NOMO-1 (cell line): ENCODE results near the gene INPP5F.

Experiments used
- DNase-seq, 2 experiments: peaks; one replicate each; lab custom pipeline; 2025; ENCODE audit not compliant: unreplicated experiment in 2 of 2; lab: John Stamatoyannopoulos, UW

The INPP5F gene

DNA sequence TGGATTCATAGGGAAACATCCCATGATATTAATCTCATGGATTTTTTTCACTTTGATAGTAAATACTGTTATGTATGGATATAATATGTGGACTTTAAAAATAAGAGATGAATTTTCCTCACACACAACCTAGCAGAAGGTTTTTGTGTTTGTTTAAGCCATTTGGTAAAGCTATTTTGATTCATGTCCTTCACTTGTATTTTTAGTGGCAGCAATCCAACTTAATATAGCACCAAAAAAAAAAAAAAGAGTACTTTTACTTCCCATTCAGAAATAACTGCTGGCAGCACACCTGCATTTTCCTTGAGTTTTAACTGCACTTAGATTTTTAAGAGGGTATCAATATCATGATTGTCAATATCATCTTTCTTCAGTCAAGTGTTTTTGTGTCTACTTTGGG lies 86.8 kb downstream of the INPP5F start:
- DNase-seq, result no peak

- DNase-seq, result no peak
Observed at GRCh38 chr10:119815671-119816070, 89.8 kb downstream of the INPP5F start.

GRCh38 chr10:119817991-119818888 lies 92.4 kb downstream of the INPP5F start:
- no peak for DNase-seq

GRCh38 chr10:119818889-119819270 lies 93.0 kb downstream of the INPP5F start:
- no peak for DNase-seq

GRCh38 chr10:119821182-119821581 lies 95.3 kb downstream of the INPP5F start:
- DNase-seq, result peak; percentile 31 to 36

GRCh38 chr10:119824299-119824698 lies 98.4 kb downstream of the INPP5F start:
- no peak for DNase-seq

DNA sequence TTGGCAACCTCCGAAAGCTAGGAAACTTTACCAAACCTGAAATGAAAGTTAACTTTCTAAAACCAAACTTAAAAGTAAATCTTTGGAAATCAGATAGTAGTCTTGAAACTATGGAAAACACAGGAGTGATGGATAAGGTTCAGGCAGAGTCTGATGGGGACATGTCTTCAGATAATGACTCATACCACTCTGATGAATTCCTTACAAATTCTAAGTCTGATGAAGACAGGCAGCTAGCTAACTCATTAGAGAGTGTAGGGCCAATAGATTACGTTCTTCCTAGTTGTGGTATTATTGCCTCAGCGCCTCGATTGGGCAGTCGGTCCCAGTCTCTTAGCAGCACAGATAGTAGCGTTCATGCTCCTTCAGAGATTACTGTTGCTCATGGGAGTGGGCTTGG lies 100.9 kb downstream of the INPP5F start:
- DNase-seq, result no peak

DNA sequence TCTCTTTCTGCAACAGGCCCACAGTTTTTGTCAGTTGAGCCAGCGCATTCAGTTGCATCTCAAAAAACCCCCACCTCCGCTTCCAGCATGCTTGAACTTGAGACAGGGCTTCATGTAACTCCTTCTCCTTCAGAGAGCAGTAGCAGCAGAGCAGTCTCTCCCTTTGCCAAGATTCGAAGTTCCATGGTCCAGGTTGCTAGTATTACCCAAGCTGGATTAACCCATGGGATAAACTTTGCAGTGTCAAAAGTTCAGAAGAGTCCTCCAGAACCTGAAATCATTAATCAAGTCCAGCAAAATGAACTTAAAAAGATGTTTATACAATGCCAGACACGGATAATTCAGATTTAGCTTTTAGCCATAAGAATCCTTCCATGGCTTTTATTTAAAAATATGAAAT lies 101.6 kb downstream of the INPP5F start:
- no peak for DNase-seq

DNA sequence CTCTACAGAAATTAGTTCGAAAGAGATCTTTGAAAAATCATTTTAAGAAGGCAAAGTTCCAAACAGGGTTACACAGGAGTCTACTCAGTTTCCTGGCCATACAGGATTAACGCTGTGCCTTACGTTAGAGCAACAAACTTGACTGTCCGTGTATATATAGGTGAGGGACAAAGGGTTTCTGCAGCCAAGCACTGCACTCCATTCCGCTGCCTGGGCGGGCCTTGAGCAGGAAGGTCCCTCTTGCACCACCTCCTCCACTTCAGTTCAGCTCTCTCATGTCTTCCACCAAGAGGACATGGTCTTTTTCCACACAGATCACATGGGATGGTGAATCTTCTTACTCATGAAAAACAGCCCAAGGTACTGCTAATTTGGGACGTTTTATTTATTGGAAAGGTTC lies 103.6 kb downstream of the INPP5F start:
- DNase-seq, result no peak

- DNase-seq, result no peak
Observed at GRCh38 chr10:119830851-119831250, 105.0 kb downstream of the INPP5F start.

DNA sequence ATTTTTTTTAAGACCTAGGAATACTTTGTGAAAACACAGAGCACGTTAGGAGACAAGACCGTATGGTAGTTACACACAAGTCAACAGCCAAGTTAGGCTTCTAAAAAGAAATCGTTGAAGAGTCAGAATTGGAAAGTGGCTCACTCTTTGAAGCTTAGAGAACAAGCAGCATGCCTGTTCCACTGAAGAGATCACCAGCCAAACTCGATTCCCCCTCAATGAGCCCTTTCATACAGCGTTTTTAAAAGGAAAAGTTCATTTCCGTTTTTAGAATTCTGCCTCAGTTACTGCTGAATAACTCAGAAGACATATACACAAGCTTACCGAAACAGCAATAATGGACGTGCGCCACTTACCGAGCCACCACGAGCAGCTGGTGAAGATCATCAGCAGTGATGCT lies 105.8 kb downstream of the INPP5F start:
- DNase-seq, result no peak

GRCh38 chr10:119832951-119833350 lies 107.1 kb downstream of the INPP5F start:
- DNase-seq, result no peak

DNA sequence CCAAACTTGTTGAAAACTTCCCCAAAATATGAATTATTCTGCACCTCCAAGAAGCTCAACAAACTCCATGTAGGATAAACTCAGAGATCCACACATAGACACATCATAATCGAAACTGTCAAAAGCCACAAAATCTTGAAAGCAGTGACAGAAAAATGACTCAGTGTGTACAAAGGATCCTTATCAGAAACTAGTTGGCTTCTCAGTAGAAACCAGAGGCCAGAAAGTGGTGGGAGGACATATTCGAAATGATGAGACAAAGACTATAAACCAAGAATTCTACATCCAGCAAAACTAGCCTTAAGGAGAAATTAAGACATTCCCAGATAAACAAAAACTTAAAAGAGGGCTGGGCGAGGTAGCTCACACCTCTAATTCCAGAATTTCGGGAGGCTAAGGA lies 108.3 kb downstream of the INPP5F start:
- no peak for DNase-seq

DNA sequence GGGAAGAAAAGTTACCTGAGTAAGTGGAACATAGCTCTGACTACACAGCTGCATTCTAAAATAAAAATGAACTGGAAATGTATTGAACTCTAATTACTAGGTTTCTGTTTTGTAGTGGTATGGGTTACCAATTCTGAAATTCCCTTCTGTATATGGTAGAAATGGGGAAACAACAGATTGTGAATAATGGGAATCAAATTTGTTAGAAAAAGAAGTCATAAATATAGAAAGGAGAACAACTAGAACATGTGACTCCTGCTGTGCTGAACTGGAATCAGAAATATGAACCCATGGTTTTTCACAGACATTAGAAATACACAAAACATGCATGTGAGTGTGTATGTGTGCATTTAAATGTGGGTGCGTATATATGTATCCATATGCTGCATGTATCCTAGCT lies 119.8 kb downstream of the INPP5F start:
- no peak for DNase-seq

DNA sequence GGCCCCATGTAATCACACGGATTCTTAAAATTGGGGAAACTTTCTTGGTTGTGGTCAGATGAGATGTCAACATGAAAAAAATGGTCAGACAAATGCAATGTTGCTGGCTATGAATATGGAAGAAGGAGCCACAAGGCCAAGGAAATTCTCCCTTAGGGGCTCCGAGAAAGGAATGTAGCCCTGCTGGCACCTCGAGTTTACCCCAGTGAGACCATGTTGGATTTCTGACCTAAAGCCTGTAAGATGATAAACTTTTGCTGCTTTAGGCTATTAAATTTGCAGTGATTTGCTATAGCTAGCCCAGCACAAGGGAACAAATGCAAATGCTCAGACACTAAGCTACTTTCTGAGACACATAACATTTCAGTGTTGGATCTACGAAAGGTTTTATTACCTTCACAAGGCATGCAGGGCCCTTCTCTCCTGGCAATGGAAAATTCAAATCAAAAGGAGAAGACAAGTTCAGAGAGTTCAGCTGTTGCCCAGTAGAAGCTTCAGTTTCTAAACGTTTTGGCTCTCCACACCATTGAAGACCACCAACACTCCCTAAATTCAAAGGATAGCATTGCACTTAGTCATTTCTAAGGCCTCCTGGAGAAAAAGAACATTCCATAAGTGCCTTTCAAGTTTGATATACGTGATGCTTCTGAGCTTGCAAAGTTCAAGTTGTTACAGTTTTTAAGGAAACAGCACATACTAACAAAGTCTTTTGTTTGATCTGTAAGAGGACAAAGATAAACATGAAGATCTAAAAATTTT lies 123.4 kb downstream of the INPP5F start:
- DNase-seq, result no peak

DNA sequence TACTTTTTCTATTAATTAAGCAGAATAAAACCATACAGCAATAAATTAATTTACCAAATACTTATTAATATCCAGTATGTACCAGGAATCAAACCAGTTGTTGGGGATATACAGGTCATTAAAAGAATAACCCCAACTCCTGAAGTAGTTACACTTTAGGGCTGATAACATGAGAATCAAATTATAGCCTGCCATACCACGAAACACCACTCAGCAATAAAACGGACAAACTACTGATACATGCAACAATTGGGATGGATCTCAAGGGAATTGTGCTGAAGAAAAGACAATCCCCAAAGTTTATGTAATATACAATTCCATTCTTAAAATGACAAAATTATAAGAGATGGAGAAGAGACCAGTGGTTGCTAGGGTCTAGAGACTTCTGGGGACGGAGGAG lies 124.1 kb downstream of the INPP5F start:
- no peak for DNase-seq

DNA sequence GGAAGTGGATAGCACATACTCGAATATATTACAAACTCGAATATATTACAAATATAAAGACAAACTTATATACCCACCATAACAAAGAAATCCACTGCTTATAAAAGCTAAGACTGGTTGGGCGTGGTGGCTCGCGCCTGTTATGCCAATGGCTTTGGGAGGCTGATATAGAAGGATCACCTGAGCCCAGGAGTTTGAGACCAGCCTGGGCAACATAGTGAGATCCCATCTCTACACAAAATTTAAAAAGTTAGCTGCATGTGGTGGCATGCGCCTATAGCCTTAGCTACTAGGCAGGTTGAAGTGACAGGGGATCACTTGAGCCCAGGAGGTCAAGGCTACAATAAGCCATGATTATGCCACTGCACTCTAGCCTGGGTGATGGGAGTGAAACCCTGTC lies 126.4 kb downstream of the INPP5F start:
- no peak for DNase-seq

- no peak for DNase-seq
Observed at GRCh38 chr10:119852822-119853221, 127.0 kb downstream of the INPP5F start.

DNA sequence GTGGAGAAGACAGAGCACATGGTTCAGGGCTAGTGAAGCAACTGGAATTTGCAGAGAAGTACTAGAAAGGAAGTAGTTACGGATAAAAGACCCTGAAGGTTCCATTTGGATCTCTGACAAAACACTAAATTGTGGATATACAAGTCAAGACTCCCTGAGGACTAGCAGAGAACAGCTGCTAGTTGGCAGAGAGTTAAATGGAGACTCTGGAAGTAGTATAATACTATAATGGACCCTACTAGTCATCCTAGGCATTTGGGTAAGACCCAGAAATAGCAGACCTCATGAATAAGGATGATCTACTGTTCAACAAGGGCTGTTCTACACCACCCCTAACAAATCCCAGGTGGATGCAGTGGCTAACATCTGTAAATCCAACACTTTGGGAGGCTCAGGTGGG lies 127.7 kb downstream of the INPP5F start:
- DNase-seq, result no peak

GRCh38 chr10:119858063-119858462 lies 132.2 kb downstream of the INPP5F start:
- DNase-seq, result no peak

DNA sequence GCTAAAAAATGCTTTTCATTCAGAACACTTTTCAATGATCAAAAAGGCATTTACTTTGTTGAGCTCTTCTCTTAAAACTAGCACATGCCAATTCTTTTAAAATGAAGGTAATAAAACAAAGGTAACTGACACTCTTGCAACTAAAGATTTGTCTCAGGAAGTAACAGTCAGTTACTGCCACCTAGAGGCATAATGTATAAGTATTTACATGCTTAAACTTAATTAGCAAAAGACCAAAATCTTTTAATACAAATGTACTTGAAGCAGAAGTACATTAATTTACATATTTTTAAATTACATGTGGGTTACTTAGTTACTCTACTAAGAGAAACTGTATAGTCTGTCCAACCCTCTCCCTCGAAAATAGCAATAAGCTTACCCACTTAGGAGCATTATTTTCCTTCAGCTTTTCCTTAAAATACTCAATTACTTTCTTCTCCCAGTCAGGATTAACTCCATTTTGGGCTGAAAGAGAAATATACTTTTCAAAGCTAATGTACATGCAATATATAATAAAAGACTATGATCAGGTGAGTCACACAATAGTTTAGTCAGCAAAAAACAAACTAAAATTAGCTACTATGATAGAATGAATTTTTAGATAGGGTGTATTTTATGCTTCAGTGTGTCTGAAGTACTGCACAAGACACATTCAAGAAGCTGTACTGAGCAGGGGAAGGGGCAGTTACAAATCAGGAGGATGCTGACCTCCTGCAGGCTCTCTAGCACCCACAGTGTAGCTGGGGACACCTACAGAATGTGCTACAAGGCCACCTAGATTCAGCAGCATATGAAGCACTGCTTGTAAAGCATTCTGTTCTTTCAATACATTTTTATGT lies 133.8 kb downstream of the INPP5F start:
- DNase-seq, result peak; percentile 22 to 48
